HepG2 (cell line): ENCODE results near the gene PNKD. TPM values are rescaled to one million over a fixed set of nuclear protein-coding genes. Genes with fewer than 3 reads are reported as not detected.

Source experiments
- ATAC-seq: fragments of 200-7000 bp; cut with Tn5 transposase; 3 replicates; pipeline ENCODE4 v1.9.1; 2020; ENCODE audit warnings: mild to moderate bottlenecking, moderate library complexity
- BruUV-seq: library from RNA; stranded (reverse); fragments of 400-500 nt; replicated peaks from 2 replicates; lab custom pipeline; 2021; lab: Mats Ljungman, UMichigan
- CTCF ChIA-PET: fragments of 300-600 bp; formaldehyde crosslinking; extraction: SDS; loops from one replicate; lab custom pipeline; 2021; ENCODE audit warnings: low total read pairs, inconsistent platforms, low intra/inter-chr PET ratio; lab: Yijun Ruan, JAX
- POLR2A ChIA-PET: fragments of 350-600 bp; sonication (Branson Sonifier 250); formaldehyde crosslinking; loops from one replicate; lab custom pipeline; 2020; ENCODE audit warnings: antibody characterized with exemption, inconsistent platforms; lab: Yijun Ruan, JAX
- DNase-seq: peaks from one replicate; pipeline ENCODE4 v3.0.0-alpha.2; 2015; ENCODE audit warnings: low spot score
- FAIRE-seq: peaks from 3 replicates; lab custom pipeline; 2011; peaks lifted over from hg19 to GRCh38; lab: Jason Lieb, UNC
- H2AFZ ChIP-seq: one replicate; pipeline ENCODE4 v1.6.1; 2011; ENCODE audit warnings: low read length, inconsistent platforms
- H3K27ac ChIP-seq: fragments of 300-600 bp; 3 replicates; pipeline ENCODE4 v1.8.0; 2011; ENCODE audit warnings: mixed run types, mild to moderate bottlenecking, mixed read lengths, low read length, inconsistent platforms; ENCODE audit not compliant: insufficient read depth; ENCODE audit errors: extremely low read length
- H3K27me3 ChIP-seq, 2 experiments: fragments of 200-600 bp in 1 of 2; 2 replicates in 1 of 2; 3 replicates in 1 of 2; pipeline versions ENCODE4 v1.6.0 to v1.8.0; 2011; ENCODE audit warnings: low read length in 2 of 2, mild to moderate bottlenecking in 2 of 2, moderate library complexity in 2 of 2, inconsistent platforms in 1 of 2; ENCODE audit not compliant: insufficient read depth in 2 of 2, control insufficient read depth in 1 of 2
- H3K36me3 ChIP-seq, 2 experiments: fragments of 200-600 bp in 1 of 2; replicated peaks in 1 of 2; 2 replicates in 1 of 2; 3 replicates in 1 of 2; pipeline versions ENCODE4 v1.5.1 to v1.8.0; 2011; ENCODE audit warnings: low read length in 2 of 2, inconsistent platforms in 1 of 2; ENCODE audit not compliant: insufficient read depth in 2 of 2, control insufficient read depth in 1 of 2
- H3K4me1 ChIP-seq: 2 replicates; pipeline ENCODE4 v1.5.1; 2012; ENCODE audit warnings: low read length, inconsistent platforms; ENCODE audit not compliant: insufficient read depth
- H3K4me2 ChIP-seq: 2 replicates; pipeline ENCODE4 v1.6.0; 2011; ENCODE audit warnings: low read depth, low read length, inconsistent platforms
- H3K4me3 ChIP-seq, 3 experiments: fragments of 200-600 bp in 1 of 3; sonication (generic), shearing (Covaris generic) in 1 of 3; replicated peaks in 1 of 3; 2 replicates each; pipeline ENCODE4 v1.5.1; 2011 to 2016; ENCODE audit warnings: low read length in 3 of 3, inconsistent platforms in 2 of 3, low read depth in 2 of 3, mild to moderate bottlenecking in 2 of 3, control low read depth in 1 of 3, mixed read lengths in 1 of 3; ENCODE audit not compliant: insufficient read depth in 1 of 3
- H3K79me2 ChIP-seq: one replicate; pipeline ENCODE4 v1.6.1; 2011; ENCODE audit warnings: low read length, inconsistent platforms; ENCODE audit not compliant: insufficient read depth
- H3K9ac ChIP-seq: 2 replicates; pipeline ENCODE4 v1.6.0; 2011; ENCODE audit warnings: mild to moderate bottlenecking, low read depth, low read length, inconsistent platforms; ENCODE audit not compliant: insufficient read depth
- H3K9me3 ChIP-seq: 2 replicates; pipeline ENCODE4 v1.5.1; 2012; ENCODE audit warnings: mild to moderate bottlenecking, low read length
- H4K20me1 ChIP-seq: 2 replicates; pipeline ENCODE4 v1.6.0; 2011; ENCODE audit warnings: inconsistent platforms, mild to moderate bottlenecking, low read length, moderate library complexity; ENCODE audit not compliant: insufficient read depth
- ATRX ChIP-seq: sonication (generic); formaldehyde crosslinking; IDR thresholded peaks from 2 replicates; pipeline ENCODE4 v1.4.0; 2020; ENCODE audit warnings: missing genetic modification reagents, borderline replicate concordance
- ELF3 ChIP-seq: IDR thresholded peaks from 2 replicates; pipeline ENCODE4 v1.6.1; 2016; ENCODE audit warnings: missing genetic modification reagents, missing compliant biosample characterization
- ESRRA ChIP-seq: sonication (generic); formaldehyde crosslinking; IDR thresholded peaks from 2 replicates; pipeline ENCODE4 v1.5.1; 2020; ENCODE audit warnings: mild to moderate bottlenecking, low read depth, missing genetic modification reagents
- HCFC1 ChIP-seq: fragments of 150-350 bp; IDR thresholded peaks from 2 replicates; pipeline ENCODE4 v1.6.1; 2014; ENCODE audit warnings: low read depth, low read length
- HNRNPUL1 ChIP-seq: fragments of 200-400 bp; formaldehyde crosslinking; IDR thresholded peaks from 2 replicates; pipeline ENCODE4 v1.6.1; 2017; ENCODE audit warnings: low read depth, mild to moderate bottlenecking, low read length, moderate library complexity
- KLF13 ChIP-seq: sonication (generic); formaldehyde crosslinking; IDR thresholded peaks from 2 replicates; pipeline ENCODE4 v1.4.0; 2020; ENCODE audit warnings: mild to moderate bottlenecking, missing genetic modification reagents
- NKX3-1 ChIP-seq: sonication (generic); formaldehyde crosslinking; IDR thresholded peaks from 2 replicates; pipeline ENCODE4 v1.5.0; 2020; ENCODE audit warnings: missing genetic modification reagents
- PAX8 ChIP-seq: sonication (generic); formaldehyde crosslinking; IDR thresholded peaks from 2 replicates; pipeline ENCODE4 v1.8.0; 2022; ENCODE audit warnings: mild to moderate bottlenecking, missing genetic modification reagents, borderline replicate concordance
- PCBP2 ChIP-seq: fragments of 200-400 bp; formaldehyde crosslinking; optimal IDR thresholded peaks from 2 replicates; pipeline ENCODE3; 2018; ENCODE audit warnings: low read length, low read depth; ENCODE audit not compliant: poor library complexity, severe bottlenecking
- PTBP1 ChIP-seq: fragments of 200-400 bp; formaldehyde crosslinking; IDR thresholded peaks from 2 replicates; pipeline ENCODE4 v1.6.1; 2018; ENCODE audit warnings: low read length, low read depth; ENCODE audit not compliant: poor library complexity, severe bottlenecking
- RXRB ChIP-seq: IDR thresholded peaks from 2 replicates; pipeline ENCODE4 v1.6.1; 2016; ENCODE audit warnings: borderline replicate concordance, missing genetic modification reagents, missing compliant biosample characterization
- SETDB1 ChIP-seq: sonication (generic); formaldehyde crosslinking; IDR thresholded peaks from 2 replicates; pipeline ENCODE4 v1.5.1; 2020; ENCODE audit warnings: missing genetic modification reagents, mild to moderate bottlenecking, borderline replicate concordance
- ZMAT3 ChIP-seq: sonication (generic); formaldehyde crosslinking; conservative IDR thresholded peaks from 2 replicates; pipeline ENCODE4 v1.7.0; 2021; ENCODE audit warnings: missing genetic modification reagents
- ZNF143 ChIP-seq: sonication (generic); formaldehyde crosslinking; IDR thresholded peaks from 2 replicates; pipeline ENCODE4 v1.4.0; 2020; ENCODE audit warnings: missing genetic modification reagents
- ZNF34 ChIP-seq: sonication (generic); formaldehyde crosslinking; IDR thresholded peaks from 2 replicates; pipeline ENCODE4 v1.4.0; 2020; ENCODE audit warnings: mild to moderate bottlenecking, missing genetic modification reagents, borderline replicate concordance
- ZNF44 ChIP-seq: sonication (generic); formaldehyde crosslinking; IDR thresholded peaks from 2 replicates; pipeline ENCODE4 v1.5.1; 2020; ENCODE audit warnings: mild to moderate bottlenecking, missing genetic modification reagents
- ZNF496 ChIP-seq: sonication (generic); formaldehyde crosslinking; IDR thresholded peaks from 2 replicates; pipeline ENCODE4 v1.8.1; 2023; ENCODE audit warnings: mild to moderate bottlenecking, moderate library complexity, missing genetic modification reagents; ENCODE audit not compliant: insufficient replicate concordance
- ZSCAN25 ChIP-seq: sonication (generic); formaldehyde crosslinking; IDR thresholded peaks from 2 replicates; pipeline ENCODE4 v1.8.0; 2022; ENCODE audit warnings: mild to moderate bottlenecking, missing genetic modification reagents
- whole genome bisulfite sequencing: methylation state at CpG from one replicate; pipeline ENCODE4 v1.1.6; 2017; ENCODE audit warnings: low lambda C conversion rate; 5-methylcytosine and 5-hydroxymethylcytosine counted together
- in situ Hi-C: cut with HindIII; loops from 2 replicates; pipeline ENCODE4 v1.10.0; 2017; ENCODE audit warnings: low pct_unique_long_range_greater_than_20kb; ENCODE audit not compliant: extremely low pct_ligation_motif_present
- intact Hi-C: fragments of 100-400 bp; cut with micrococcal nuclease; formaldehyde crosslinking; loops from one replicate; pipeline ENCODE4 v1.10.0; 2022; ENCODE audit not compliant: unreplicated experiment
- polyA plus RNA-seq, 8 experiments: library from polyadenylated mRNA; depleted of rRNA in 3 of 8; stranded (reverse) in 7 of 8; unstranded in 1 of 8; fragments of >200 nt; fragmentation: Illumina TruSeq in 4 of 8; extraction: Trizol in 4 of 8; gene quantifications; 2 replicates each; pipeline versions ENCODE4 v1.2.1 to v1.2.3, GENCODE V29; 2011 to 2016; ENCODE audit warnings: low read depth in 4 of 8, missing spikeins in 1 of 8, mixed read lengths in 1 of 8; ENCODE audit not compliant: insufficient read depth in 1 of 8
- total RNA-seq, 5 experiments: library from RNA; depleted of rRNA; stranded (reverse); fragments of >200 nt; fragmentation: Illumina TruSeq; extraction: Trizol; gene quantifications; 2 replicates each; pipeline ENCODE4 v1.2.3, GENCODE V29; 2016; ENCODE audit warnings: low read depth in 1 of 5
- TF ChIP-seq, protein P1 (sequence below): sonication (generic); formaldehyde crosslinking; IDR thresholded peaks from 2 replicates; pipeline ENCODE4 v1.4.0; 2020; ENCODE audit warnings: missing genetic modification reagents
- TF ChIP-seq, protein P2 (sequence below): sonication (generic); formaldehyde crosslinking; IDR thresholded peaks from 2 replicates; pipeline ENCODE4 v1.5.0; 2020; ENCODE audit warnings: mild to moderate bottlenecking, missing genetic modification reagents

The PNKD gene
- total and polyA plus RNA-seq, 2 of the 13 experiments (the other 11 are each of a cell fraction or from before 2014, with no cell fraction given): 55.9 to 80.4 TPM

DNA sequence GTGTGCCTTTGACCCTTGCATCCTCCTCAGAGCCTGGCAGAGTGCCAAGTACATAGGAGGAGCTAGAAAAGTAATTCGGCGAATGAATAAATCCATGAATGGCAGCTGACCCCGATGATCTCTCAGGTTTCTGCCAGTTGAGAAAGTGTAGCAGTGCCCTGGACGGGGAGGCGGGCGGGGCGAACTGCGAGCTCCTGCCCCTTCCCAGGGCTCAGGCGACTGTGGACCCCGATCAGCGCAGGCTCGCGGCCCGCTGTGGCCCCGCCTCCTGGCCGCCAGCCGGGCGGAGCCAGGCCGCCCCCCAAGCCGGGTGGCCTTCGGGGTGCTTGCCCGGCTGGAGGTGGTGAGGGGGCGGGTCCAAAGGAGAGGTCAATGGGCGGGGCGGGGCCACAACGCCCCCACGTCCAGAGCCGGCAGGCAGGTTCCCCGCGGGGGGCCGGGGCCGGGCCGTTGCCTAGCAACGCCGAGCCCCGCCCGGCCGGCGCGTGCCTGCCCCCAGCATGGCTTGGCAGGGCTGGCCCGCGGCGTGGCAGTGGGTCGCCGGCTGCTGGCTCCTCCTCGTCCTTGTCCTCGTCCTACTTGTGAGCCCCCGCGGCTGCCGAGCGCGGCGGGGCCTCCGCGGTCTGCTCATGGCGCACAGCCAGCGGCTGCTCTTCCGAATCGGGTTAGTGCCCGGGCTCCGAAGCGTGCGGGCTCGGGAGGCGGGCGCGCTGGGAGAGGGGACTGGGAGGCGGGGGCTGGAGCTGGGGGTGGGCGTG, 52.6 kb downstream of the PNKD start:
- Histone ChIP-seq H3K4me1 (peaks cover 35% of the 10 kb centered on the region), H3K4me2 (peak overlapping the region; percentile 89), H4K20me1 (no peaks in the 10 kb centered on the region), H3K9ac (peak overlapping the region; percentile 84), H2AFZ (no peak overlapping the region), H3K27me3 (no peaks in the 10 kb centered on the region; a peak in 1 of 5 replicates), H3K79me2 (no peaks in the 10 kb centered on the region), H3K36me3 (no peaks in the 10 kb centered on the region), H3K27ac (peak overlapping the region; percentile 87), H3K4me3 (peak overlapping the region; percentile 64 to 99 (median 78)), H3K9me3 (no peaks in the 10 kb centered on the region)
- ChIA-PET POLR2A (interaction anchor here (0.6 to 3.7 kb wide), 30 partner anchors 9 to 1065 kb away, joined by 3 to 66 read pairs (median 7); partner anchors contain the start of genes AAMP, CATIP, CTDSP1 and DNPEP), CTCF (no interaction called here)
- intact Hi-C loops: loop anchor here (1.0 to 2.0 kb wide), 3 partner anchors 11 to 74 kb away; partner anchors contain the start of gene TMBIM1
- ATAC-seq (peak; percentile 83), DNase-seq (peak; percentile 97), FAIRE-seq (no peak)
- WGBS: under 1% methylated on average over 32 of the region's 69 CpGs
- in situ Hi-C loops: no loop called here
- BruUV-seq: no TSS peak
- TF ChIP-seq ATRX (CRISPR knock-in tag) (no peak), ZSCAN25 (0 out of 2 replicates have a peak, but pooled peaks have one; percentile 18), ZNF44 (no peak), NKX3-1 (CRISPR knock-in tag) (no peak; the same call in 1 of the 2 replicates), ZNF34 (CRISPR knock-in tag) (no peak), PTBP1 (no peak), HNRNPUL1 (no peak), ZMAT3 (CRISPR knock-in tag) (0 out of 2 replicates have a peak, but pooled peaks have one; percentile 48), ELF3 (CRISPR knock-in tag) (no peak), ZNF143 (CRISPR knock-in tag) (no peak), RXRB (CRISPR knock-in tag) (peak; percentile 79), ESRRA (peak; percentile 57), ZNF496 (CRISPR knock-in tag) (no peak), PAX8 (CRISPR knock-in tag) (no peak), KLF13 (0 out of 2 replicates have a peak, but pooled peaks have one; percentile 5), PCBP2 (no peak), SETDB1 (no peak), HCFC1 (no peak)
- TF ChIP-seq, protein P1, sequence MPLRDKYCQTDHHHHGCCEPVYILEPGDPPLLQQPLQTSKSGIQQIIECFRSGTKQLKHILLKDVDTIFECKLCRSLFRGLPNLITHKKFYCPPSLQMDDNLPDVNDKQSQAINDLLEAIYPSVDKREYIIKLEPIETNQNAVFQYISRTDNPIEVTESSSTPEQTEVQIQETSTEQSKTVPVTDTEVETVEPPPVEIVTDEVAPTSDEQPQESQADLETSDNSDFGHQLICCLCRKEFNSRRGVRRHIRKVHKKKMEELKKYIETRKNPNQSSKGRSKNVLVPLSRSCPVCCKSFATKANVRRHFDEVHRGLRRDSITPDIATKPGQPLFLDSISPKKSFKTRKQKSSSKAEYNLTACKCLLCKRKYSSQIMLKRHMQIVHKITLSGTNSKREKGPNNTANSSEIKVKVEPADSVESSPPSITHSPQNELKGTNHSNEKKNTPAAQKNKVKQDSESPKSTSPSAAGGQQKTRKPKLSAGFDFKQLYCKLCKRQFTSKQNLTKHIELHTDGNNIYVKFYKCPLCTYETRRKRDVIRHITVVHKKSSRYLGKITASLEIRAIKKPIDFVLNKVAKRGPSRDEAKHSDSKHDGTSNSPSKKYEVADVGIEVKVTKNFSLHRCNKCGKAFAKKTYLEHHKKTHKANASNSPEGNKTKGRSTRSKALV (CRISPR knock-in tag): peak; percentile 27; the same call in 1 of the 2 replicates
- TF ChIP-seq, protein P2, sequence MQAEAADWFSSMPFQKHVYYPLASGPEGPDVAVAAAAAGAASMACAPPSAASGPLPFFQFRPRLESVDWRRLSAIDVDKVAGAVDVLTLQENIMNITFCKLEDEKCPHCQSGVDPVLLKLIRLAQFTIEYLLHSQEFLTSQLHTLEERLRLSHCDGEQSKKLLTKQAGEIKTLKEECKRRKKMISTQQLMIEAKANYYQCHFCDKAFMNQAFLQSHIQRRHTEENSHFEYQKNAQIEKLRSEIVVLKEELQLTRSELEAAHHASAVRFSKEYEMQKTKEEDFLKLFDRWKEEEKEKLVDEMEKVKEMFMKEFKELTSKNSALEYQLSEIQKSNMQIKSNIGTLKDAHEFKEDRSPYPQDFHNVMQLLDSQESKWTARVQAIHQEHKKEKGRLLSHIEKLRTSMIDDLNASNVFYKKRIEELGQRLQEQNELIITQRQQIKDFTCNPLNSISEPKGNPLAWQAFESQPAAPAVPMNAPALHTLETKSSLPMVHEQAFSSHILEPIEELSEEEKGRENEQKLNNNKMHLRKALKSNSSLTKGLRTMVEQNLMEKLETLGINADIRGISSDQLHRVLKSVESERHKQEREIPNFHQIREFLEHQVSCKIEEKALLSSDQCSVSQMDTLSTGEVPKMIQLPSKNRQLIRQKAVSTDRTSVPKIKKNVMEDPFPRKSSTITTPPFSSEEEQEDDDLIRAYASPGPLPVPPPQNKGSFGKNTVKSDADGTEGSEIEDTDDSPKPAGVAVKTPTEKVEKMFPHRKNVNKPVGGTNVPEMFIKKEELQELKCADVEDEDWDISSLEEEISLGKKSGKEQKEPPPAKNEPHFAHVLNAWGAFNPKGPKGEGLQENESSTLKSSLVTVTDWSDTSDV: no peak
